Hypothalamus (tissue), 51 donors: ENCODE data around the gene TSC22D1.
"Not testable (repeated sequence)": the region's sequence is repeated elsewhere in the genome, so short reads cannot be mapped to it uniquely, and the experiment has no call there.

Experiments used
- DNase-seq, 51 donors: peaks; one replicate each; lab custom pipeline; 2025; lab: John Stamatoyannopoulos, UW

TSC22D1 gene

GRCh38 chr13:44575741-44576350 is at the start of gene TSC22D1:
TSC22D1 (minus strand) TSS chr13:44576330; CDS start chr13:44576074, 256 bp downstream.
- peak in 43 of 51 donors; percentile 22 to 74 (median 53) for DNase-seq

- DNase-seq: no peak
These were observed 46.6 kb upstream of the TSC22D1 start for GRCh38 chr13:44622708-44623107.

GRCh38 chr13:44622261-44622660 is 46.1 kb upstream of the TSC22D1 start:
- peak in 1 of 51 donors; percentile 1 for DNase-seq

- DNase-seq: no peak
These were observed 43.9 kb upstream of the TSC22D1 start for GRCh38 chr13:44620057-44620456.

GRCh38 chr13:44619651-44620050 is 43.5 kb upstream of the TSC22D1 start:
- DNase-seq: no peak

GRCh38 chr13:44618326-44618725 is 42.2 kb upstream of the TSC22D1 start:
- no peak for DNase-seq

GRCh38 chr13:44617648-44618047 is 41.5 kb upstream of the TSC22D1 start:
- DNase-seq: no peak

GRCh38 chr13:44609137-44609536 is 33.0 kb upstream of the TSC22D1 start:
- DNase-seq: no peak

- no peak for DNase-seq
These were observed 29.6 kb upstream of the TSC22D1 start for GRCh38 chr13:44605721-44606120.

- DNase-seq: no peak
These were observed 29.1 kb upstream of the TSC22D1 start for GRCh38 chr13:44605275-44605674.

GRCh38 chr13:44601586-44601985 is 25.5 kb upstream of the TSC22D1 start:
- DNase-seq: no peak

GRCh38 chr13:44593861-44594592 is 17.9 kb upstream of the TSC22D1 start:
- DNase-seq: not testable (repeated sequence)

- DNase-seq: no peak
These were observed 16.2 kb upstream of the TSC22D1 start for GRCh38 chr13:44592216-44592847.

- DNase-seq: no peak
These were observed 15.2 kb upstream of the TSC22D1 start for GRCh38 chr13:44591316-44591715.

- DNase-seq: no peak
These were observed 7.0 kb upstream of the TSC22D1 start for GRCh38 chr13:44583137-44583536.

- DNase-seq: peak in 4 of 51 donors; percentile 35 to 81 (median 48)
These were observed 1.9 kb upstream of the TSC22D1 start for GRCh38 chr13:44578067-44578400.

GRCh38 chr13:44577236-44578066 is 1.3 kb upstream of the TSC22D1 start:
- peak; percentile 72 to 97 (median 92) for DNase-seq

GRCh38 chr13:44576351-44577235 is 463 bp upstream of the TSC22D1 start:
- DNase-seq: peak in 22 of 51 donors; percentile 27 to 71 (median 53)

GRCh38 chr13:44575035-44575434 is 1.1 kb downstream of the TSC22D1 start:
- DNase-seq: no peak

GRCh38 chr13:44574466-44574855 is 1.7 kb downstream of the TSC22D1 start:
- DNase-seq: peak in 1 of 51 donors; percentile 42
